Activated T-cell treated with anti-CD3 and anti-CD28 coated beads, Interleukin-2, amount 50 U/mL, for 24 hours (primary cell): Measurements from ENCODE around the gene RBM33.

Experiments used
- DNase-seq: peaks from one replicate; pipeline ENCODE4 v3.0.0-alpha.2; 2020
- H3K27ac Mint-ChIP-seq: 2 replicates; pipeline ENCODE4 v1.8.0; 2020; ENCODE audit warnings: mild to moderate bottlenecking, mixed read lengths
- H3K27me3 Mint-ChIP-seq: 2 replicates; pipeline ENCODE4 v1.8.0; 2020; ENCODE audit warnings: mixed read lengths
- H3K36me3 Mint-ChIP-seq: 2 replicates; pipeline ENCODE4 v1.8.0; 2020; ENCODE audit warnings: low read depth, mixed read lengths
- H3K4me1 Mint-ChIP-seq: 2 replicates; pipeline ENCODE4 v1.8.0; 2020; ENCODE audit warnings: low read depth, mixed read lengths
- H3K4me3 Mint-ChIP-seq: 2 replicates; pipeline ENCODE4 v1.8.0; 2020; ENCODE audit warnings: mild to moderate bottlenecking, moderate library complexity, mixed read lengths
- H3K9me3 Mint-ChIP-seq: 2 replicates; pipeline ENCODE4 v1.8.0; 2020; ENCODE audit warnings: mixed read lengths

The RBM33 gene

DNA sequence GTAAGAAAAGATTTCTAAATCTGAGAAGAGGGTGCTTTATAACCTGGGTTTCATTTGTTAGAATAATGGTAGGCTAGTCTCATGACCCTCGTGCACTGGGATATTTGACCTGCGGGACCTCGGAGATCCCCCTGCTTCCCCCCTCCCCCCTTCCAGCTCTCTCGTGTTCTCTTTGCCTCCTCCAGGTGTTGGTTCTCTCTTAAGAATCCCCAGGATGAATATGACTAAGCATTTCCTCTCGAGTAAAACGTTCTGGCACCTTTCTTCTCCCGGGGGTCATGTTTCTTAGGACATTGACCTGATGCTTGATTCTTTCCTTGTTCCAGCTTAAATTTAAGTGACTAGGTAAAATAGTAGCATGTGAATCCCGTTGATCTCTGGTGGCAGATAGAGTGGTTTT, 96.6 kb downstream of the RBM33 start:
- no peak overlapping the region for H3K4me3 Mint-ChIP-seq
- DNase-seq: no peak
- H3K4me1 Mint-ChIP-seq: peaks cover 63% of the 10 kb centered on the region
- peak overlapping the region; percentile 81 for H3K27ac Mint-ChIP-seq
- H3K36me3 Mint-ChIP-seq: peaks cover 95% of the 10 kb centered on the region
- H3K27me3 Mint-ChIP-seq: no peaks in the 10 kb centered on the region
- H3K9me3 Mint-ChIP-seq: no peaks in the 10 kb centered on the region

DNA sequence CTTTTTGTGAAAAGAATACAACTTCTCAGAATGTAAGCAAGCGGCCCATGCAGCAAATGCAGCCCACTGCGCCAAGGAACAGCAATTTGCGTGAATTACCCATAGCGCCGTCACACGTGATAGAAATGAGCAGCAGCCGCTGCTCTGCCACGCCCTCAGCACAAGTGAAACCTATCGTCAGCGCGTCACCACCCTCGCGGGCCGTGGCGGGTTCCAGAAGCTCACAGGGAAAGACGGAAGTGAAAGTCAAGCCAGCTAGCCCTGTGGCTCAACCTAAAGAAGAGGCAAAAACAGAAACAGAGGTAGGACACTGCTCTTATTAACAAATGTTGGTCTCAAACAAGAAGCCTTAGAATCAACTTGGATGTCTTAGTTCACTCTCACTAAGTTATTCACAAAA, 97.3 kb downstream of the RBM33 start:
- peaks cover 98% of the 10 kb centered on the region for H3K36me3 Mint-ChIP-seq

DNA sequence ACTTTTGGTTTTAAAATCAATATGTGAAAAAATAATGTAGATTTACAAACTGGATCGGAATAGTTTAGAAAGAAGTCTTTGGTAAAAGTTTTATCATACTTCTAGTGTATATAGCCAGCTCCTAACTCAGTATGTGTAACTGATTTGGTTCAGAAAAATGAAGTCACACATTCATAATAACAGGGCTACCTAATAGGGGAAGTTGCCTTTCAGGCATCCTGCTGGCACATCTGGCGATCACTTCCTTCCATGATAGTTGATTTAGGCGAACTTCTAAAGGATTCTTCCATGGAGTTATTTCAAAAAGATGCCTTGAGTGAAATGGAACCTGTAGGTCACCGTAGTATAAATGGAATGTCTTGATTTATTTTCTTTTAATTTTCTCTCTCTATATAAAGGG, 98.7 kb downstream of the RBM33 start:
- Mint-ChIP-seq H3K36me3 (peaks cover 99% of the 10 kb centered on the region), H3K4me1 (peaks cover 72% of the 10 kb centered on the region), H3K4me3 (no peak overlapping the region), H3K27me3 (no peaks in the 10 kb centered on the region), H3K9me3 (no peaks in the 10 kb centered on the region), H3K27ac (no peak overlapping the region)
- no peak for DNase-seq

More for the DNA sequence above, 97.3 kb downstream of the RBM33 start:
- Mint-ChIP-seq H3K4me1 (peaks cover 70% of the 10 kb centered on the region), H3K9me3 (no peaks in the 10 kb centered on the region), H3K27ac (peak overlapping the region; percentile 81), H3K27me3 (no peaks in the 10 kb centered on the region), H3K4me3 (no peak overlapping the region)
- no peak for DNase-seq

DNA sequence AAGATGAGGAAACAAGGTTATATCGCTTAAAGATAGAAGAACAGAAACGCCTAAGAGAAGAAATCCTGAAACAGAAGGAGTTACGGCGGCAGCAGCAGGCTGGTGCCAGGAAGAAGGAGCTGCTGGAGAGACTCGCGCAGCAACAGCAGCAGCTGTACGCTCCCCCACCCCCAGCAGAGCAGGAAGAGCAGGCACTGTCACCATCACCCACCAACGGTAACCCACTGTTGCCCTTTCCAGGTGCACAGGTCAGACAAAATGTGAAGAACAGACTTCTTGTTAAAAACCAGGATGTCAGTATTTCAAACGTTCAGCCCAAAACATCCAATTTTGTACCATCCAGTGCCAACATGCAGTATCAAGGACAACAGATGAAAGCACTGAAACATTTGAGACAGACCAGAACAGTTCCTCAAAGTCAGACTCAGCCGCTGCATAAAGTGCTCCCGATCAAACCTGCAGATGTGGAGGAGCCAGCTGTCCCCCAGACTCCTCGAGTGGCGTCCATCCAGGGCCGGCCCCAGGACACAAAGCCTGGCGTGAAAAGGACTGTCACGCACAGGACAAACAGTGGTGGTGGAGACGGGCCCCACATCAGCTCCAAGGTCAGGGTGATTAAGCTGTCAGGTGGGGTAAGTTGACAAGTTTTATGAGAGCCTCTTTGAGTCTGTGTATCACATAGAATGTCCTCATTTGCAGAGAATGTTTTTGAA, 100.7 kb downstream of the RBM33 start:
- Mint-ChIP-seq H3K4me3 (no peak overlapping the region), H3K4me1 (peaks cover 73% of the 10 kb centered on the region), H3K9me3 (no peaks in the 10 kb centered on the region), H3K36me3 (peaks cover 97% of the 10 kb centered on the region), H3K27ac (peak overlapping the region; percentile 63), H3K27me3 (no peaks in the 10 kb centered on the region)
- DNase-seq: no peak

DNA sequence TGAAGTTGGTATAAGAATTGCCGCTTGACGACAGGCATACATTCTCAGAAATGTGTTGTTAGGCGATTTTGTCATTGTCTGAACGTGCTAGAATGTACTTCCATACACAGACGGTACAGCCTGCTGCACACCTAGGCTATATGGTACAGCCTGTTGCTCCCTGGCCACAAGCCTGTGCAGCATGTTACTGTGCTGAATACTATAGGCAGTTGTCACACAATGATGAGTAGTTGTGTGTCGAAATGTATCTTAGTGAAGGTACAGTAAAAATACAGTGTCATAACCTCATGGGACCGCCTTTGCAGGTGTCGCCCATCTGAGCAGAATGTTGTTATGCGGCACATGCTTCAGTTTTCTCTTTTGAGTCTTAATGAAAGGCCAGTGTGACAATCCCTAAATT, 101.3 kb downstream of the RBM33 start:
- peak overlapping the region; percentile 83 for H3K27ac Mint-ChIP-seq
- H3K36me3 Mint-ChIP-seq: peaks cover 91% of the 10 kb centered on the region

DNA sequence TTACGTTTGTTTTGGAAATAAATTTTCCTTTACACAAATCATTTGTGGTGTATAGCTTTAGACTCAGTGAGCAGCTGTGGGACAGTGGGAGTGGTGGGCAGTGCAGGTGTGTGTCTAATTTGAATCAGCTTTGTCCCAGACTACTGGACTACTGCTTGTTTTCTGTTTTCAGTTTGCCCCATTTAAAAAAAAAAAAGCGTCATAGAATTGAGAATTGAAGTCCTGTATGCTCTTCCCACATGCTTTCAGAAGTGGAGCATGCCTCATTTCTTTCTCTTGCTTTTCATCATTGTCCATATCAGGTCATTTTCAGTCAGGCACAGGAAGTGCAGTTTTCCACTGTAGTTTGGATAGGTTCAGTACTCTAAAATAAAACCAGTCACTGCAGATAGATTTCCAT, 101.7 kb downstream of the RBM33 start:
- peak overlapping the region; percentile 15 for H3K4me3 Mint-ChIP-seq
- DNase-seq: no peak
- H3K27me3 Mint-ChIP-seq: no peaks in the 10 kb centered on the region
- H3K4me1 Mint-ChIP-seq: peaks cover 73% of the 10 kb centered on the region
- peaks cover 88% of the 10 kb centered on the region for H3K36me3 Mint-ChIP-seq
- H3K9me3 Mint-ChIP-seq: no peaks in the 10 kb centered on the region
- H3K27ac Mint-ChIP-seq: peak overlapping the region; percentile 83

More for the DNA sequence above, 101.3 kb downstream of the RBM33 start:
- DNase-seq: no peak
- Mint-ChIP-seq H3K4me3 (no peak overlapping the region), H3K27me3 (no peaks in the 10 kb centered on the region), H3K4me1 (peaks cover 73% of the 10 kb centered on the region), H3K9me3 (no peaks in the 10 kb centered on the region)

DNA sequence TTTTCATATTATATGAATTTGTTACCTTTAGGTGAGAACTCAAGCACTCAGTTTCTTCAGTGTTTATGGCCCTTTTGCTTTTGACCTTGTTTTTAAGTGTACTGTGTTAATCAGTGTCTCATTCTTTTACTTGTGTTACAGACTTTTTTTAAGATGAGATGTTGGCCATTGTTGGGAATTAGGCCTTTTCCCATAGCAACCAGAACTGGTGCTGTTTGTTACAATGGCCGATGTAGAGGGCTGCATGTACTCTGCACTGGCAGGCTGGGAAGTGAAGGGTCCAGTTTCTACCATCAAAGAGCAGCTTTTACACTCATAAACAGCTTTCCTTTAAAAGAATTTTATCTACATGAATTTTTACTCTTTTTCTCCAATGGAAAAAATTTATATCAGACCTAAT, 102.7 kb downstream of the RBM33 start:
- no peaks in the 10 kb centered on the region for H3K27me3 Mint-ChIP-seq
- peaks cover 87% of the 10 kb centered on the region for H3K36me3 Mint-ChIP-seq
- no peak for DNase-seq
- H3K4me1 Mint-ChIP-seq: peaks cover 75% of the 10 kb centered on the region
- H3K27ac Mint-ChIP-seq: no peak overlapping the region
- no peaks in the 10 kb centered on the region for H3K9me3 Mint-ChIP-seq
- H3K4me3 Mint-ChIP-seq: no peak overlapping the region

DNA sequence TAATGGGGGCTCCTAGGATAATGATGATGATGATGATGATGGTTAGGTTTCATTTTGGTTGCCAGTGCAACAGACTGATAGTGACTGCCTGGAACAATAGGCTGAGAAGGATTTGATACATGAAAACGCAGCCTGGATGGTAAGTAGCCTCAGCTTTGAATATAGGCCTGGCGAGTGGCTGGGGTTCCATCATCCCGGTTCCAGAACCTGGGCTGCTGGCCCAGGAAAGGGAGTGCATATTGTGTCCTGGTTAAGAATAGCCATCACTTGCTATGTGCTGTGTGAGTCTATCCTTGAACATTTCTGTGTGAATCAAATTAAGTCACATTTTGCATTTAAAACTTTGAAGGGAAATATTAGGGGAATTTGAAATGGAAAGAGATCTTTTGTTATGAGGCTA, 105.1 kb downstream of the RBM33 start:
- H3K27me3 Mint-ChIP-seq: no peaks in the 10 kb centered on the region
- no peak overlapping the region for H3K4me3 Mint-ChIP-seq
- no peak for DNase-seq
- peaks cover 94% of the 10 kb centered on the region for H3K4me1 Mint-ChIP-seq
- H3K27ac Mint-ChIP-seq: peak overlapping the region; percentile 62
- no peaks in the 10 kb centered on the region for H3K9me3 Mint-ChIP-seq
- H3K36me3 Mint-ChIP-seq: peaks cover 79% of the 10 kb centered on the region

DNA sequence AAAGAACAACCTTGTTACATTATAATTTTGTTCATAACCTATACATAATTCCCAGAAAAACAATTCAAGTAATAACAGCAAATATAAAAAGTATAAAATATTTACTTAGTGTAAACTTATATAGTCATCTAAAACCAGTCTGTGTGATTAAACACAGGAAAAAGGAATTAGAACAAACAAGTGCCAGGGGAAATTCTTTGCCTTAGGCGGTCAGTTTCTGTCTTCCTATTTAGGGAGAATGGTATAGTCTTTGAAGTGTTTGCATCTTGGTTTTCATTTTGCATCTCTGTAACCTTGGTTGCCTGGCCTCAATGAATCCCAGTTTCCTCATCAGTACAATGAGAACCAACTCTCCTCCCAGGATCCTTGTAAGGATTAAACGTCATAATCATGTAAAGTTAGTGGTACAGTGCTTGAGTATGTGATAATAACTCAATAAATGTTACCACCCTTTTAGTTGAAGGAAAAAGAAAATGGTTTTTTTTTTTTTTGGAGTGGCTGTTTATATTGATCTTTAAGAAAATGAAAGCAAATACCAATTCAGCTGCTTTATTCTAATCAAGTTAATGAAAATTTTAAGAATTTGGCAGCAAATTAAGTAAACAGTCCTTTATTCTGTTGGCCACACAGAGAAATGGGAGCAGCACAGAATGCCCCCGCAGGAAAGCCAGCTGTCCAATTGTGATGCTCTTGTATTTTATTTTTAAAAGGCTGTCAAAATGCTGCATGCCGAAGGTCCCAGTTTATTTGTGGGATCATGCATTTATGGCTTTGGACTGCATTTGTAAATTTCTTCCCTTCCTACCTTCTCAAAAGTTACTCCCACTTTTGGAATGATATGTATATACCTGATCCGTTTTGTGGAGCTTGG, 106.0 kb downstream of the RBM33 start:
- Mint-ChIP-seq H3K27me3 (no peaks in the 10 kb centered on the region), H3K36me3 (peaks cover 74% of the 10 kb centered on the region), H3K4me3 (no peak overlapping the region), H3K4me1 (peaks cover 95% of the 10 kb centered on the region), H3K9me3 (no peaks in the 10 kb centered on the region), H3K27ac (peak overlapping the region; percentile 11)
- DNase-seq: no peak

DNA sequence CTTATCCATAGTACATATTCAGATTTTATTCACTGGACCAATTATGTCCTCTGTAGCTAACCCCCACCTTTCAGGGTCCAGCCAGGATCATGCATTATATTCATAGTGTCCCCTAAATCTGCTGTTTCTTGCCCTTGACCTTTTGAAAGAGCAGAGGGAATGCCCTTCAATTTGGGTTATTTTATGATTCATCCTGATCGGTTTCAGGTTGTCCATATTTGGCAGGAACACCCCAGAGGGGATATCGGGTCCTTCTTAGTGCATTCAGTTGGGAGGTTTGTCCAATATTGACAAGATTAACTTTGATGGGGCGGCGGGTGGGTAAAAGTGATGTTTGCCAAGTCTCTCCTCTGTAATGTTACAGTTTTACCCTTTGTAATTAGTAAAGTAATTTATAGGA, 106.9 kb downstream of the RBM33 start:
- Mint-ChIP-seq H3K4me1 (peaks cover 92% of the 10 kb centered on the region), H3K4me3 (no peak overlapping the region), H3K27me3 (no peaks in the 10 kb centered on the region), H3K27ac (peak overlapping the region; percentile 19), H3K36me3 (peaks cover 71% of the 10 kb centered on the region), H3K9me3 (no peaks in the 10 kb centered on the region)
- no peak for DNase-seq

DNA sequence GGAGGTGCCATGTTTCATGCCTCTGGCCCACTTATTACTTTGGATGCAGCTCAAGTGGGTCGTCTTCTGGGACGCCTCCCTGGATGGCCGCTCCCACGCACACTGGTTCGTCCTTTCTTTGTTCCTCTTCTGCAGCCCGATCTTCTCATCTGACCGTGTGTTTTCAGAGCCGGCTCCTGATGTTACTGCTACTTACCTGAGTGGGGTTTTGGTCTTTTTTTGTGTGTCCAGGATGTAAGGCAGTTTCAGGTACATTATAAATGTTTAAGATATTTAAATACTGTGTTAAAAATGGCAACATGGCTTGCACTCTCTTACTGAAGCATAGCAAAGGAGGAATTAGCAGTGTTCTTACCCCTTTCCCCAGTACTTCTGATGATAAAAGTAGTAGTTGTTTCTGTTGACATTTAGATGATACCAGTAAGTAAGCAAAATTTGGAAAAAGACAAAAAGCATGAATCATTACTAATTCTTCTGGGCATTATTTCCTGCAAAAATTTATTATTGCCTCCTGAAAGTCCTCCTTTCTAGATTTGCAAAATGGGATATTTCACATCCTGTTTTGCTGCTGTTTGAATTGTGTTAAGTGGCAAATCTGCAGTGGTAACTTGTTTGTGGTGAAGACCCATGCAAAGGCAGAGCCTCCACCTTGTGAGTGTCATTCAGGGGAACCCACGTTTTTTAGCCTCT, 108.4 kb downstream of the RBM33 start:
- Mint-ChIP-seq H3K4me1 (peaks cover 93% of the 10 kb centered on the region), H3K27ac (peak overlapping the region; percentile 66), H3K4me3 (no peak overlapping the region), H3K27me3 (no peaks in the 10 kb centered on the region), H3K9me3 (no peaks in the 10 kb centered on the region), H3K36me3 (peaks cover 69% of the 10 kb centered on the region)
- no peak for DNase-seq

DNA sequence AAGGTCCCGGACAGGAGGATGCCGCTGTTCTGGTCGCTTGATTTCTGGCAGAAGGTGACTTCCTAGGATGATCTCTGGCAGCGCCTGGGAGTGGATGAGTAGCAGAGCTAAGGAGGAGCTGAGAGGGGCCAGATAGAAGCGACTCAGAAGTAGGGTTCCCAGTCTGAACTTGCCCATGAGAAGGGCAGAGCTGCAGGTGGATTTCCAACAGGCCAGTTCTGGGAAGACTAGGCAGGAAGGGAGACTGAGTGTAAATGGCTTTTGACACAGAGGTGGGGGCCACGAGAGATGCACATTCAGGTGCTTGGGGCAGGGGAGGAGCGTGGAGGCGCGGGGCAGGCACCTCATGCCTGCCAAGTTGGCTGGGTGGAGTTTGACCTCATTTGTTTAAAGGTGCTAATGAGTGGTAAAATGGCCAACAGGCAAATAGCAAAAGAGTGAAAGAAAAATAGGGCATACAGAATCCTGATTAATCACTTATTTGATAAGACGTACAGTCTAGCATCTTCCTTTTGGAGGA, 109.0 kb downstream of the RBM33 start:
- Mint-ChIP-seq H3K4me1 (peaks cover 93% of the 10 kb centered on the region), H3K27ac (peak overlapping the region; percentile 66)

DNA sequence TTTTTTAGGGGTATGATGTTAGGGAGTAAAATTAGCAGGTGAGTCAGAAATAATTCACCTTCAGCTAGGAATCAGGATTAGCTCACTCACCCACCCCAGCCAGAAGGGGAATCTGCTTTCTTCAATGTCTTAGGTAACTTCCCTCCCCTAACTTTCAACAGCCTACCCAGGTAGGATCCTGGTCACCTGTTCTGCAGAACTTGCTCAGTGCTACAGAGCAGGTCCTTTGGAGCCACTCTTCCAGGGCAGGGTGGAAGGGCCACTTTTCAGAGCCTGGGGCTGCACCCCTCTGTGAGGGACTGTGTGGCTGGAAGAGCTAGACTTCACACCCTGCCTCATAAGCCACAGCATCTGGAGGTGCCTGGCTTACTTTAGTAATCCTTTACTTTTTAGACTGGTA, 109.7 kb downstream of the RBM33 start:
- peaks cover 71% of the 10 kb centered on the region for H3K36me3 Mint-ChIP-seq
- H3K9me3 Mint-ChIP-seq: no peaks in the 10 kb centered on the region
- DNase-seq: no peak
- H3K27me3 Mint-ChIP-seq: no peaks in the 10 kb centered on the region
- H3K27ac Mint-ChIP-seq: peak overlapping the region; percentile 66
- H3K4me1 Mint-ChIP-seq: peaks cover 91% of the 10 kb centered on the region
- H3K4me3 Mint-ChIP-seq: no peak overlapping the region

More for the DNA sequence above, 109.0 kb downstream of the RBM33 start:
- peaks cover 69% of the 10 kb centered on the region for H3K36me3 Mint-ChIP-seq
- no peaks in the 10 kb centered on the region for H3K9me3 Mint-ChIP-seq
- DNase-seq: no peak
- no peak overlapping the region for H3K4me3 Mint-ChIP-seq
- no peaks in the 10 kb centered on the region for H3K27me3 Mint-ChIP-seq

DNA sequence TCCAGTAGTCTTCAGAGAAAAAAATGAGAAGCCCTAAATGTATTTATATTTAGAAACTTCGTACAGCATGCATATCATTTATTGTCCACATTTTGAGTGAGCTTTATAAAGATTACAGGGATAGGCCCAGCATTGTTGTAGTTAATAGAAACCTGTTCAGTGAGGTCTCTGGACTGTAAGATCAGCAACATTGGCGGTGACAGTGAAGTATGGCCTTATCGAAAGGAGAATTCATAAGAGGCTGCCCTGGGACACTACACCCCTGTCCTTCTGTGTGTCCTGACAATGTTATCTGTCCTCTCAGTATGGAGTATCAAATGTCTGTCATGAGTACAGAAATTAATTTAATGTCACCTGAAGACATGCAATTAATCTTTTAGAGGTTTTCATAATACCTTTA, 110.6 kb downstream of the RBM33 start:
- Mint-ChIP-seq H3K4me1 (peaks cover 86% of the 10 kb centered on the region), H3K4me3 (no peak overlapping the region), H3K36me3 (peaks cover 69% of the 10 kb centered on the region), H3K27me3 (no peaks in the 10 kb centered on the region), H3K27ac (no peak overlapping the region), H3K9me3 (no peaks in the 10 kb centered on the region)
- no peak for DNase-seq
